HCT116 (cell line): Measurements from ENCODE around the gene FAR1.

Experiments
- POLR2A ChIP-seq: IDR thresholded peaks from 2 replicates; pipeline ENCODE4 v1.7.0; 2011; ENCODE audit warnings: borderline replicate concordance; ENCODE audit not compliant: insufficient read depth, insufficient read length; ENCODE audit errors: extremely low read depth
- POLR2AphosphoS5 ChIP-seq: IDR thresholded peaks from 2 replicates; pipeline ENCODE4 v1.6.1; 2011; ENCODE audit warnings: mild to moderate bottlenecking, low read depth, low read length, moderate library complexity
- RAD21 ChIP-seq: IDR thresholded peaks from 2 replicates; pipeline ENCODE4 v1.6.1; 2012; ENCODE audit warnings: low read depth, mild to moderate bottlenecking
- SIN3A ChIP-seq: IDR thresholded peaks from 2 replicates; pipeline ENCODE4 v1.6.1; 2012; ENCODE audit warnings: low read depth
- TCF7L2 ChIP-seq: IDR thresholded peaks from 2 replicates; pipeline ENCODE4 v1.7.0; 2011; ENCODE audit warnings: borderline replicate concordance, inconsistent platforms; ENCODE audit not compliant: insufficient read depth, insufficient read length; ENCODE audit errors: extremely low read depth
- ZFX ChIP-seq: fragments of 450-650 bp; IDR thresholded peaks from 2 replicates; pipeline ENCODE4 v1.6.1; 2017

DNA sequence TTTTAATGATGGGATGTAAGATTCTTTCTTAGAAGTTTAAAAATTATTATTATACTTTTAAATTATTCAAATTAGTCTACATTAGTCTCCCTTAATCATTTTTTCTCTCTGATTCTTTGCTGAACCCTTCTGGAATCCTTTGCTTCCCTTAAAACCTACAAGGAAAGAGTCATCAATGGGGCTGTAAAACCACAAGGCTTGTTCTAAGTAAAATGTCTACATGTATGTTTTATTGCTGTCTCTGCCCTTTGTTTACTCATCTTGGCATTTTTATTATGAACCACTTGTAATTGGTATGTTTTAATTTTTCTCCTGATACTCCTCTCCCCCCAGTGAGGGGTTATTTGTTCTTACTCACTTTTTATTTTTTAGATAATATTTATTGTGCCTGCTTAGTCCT, 27.4 kb downstream of the FAR1 start:
- no peak for TF ChIP-seq POLR2A
- TF ChIP-seq TCF7L2: no peak
- no peak for TF ChIP-seq ZFX
- no peak for TF ChIP-seq POLR2AphosphoS5
- TF ChIP-seq SIN3A: no peak
- no peak for TF ChIP-seq RAD21
